Astrocyte (in vitro differentiated cells and primary cell): ENCODE measurements around the gene DIRAS1. TPM values are rescaled to one million over a fixed set of nuclear protein-coding genes. Genes with fewer than 3 reads are reported as not detected.

Source experiments
- DNase-seq: peaks from one replicate; pipeline ENCODE4 v3.0.0-alpha.2; 2010; ENCODE audit warnings: low read depth
- FAIRE-seq: peaks from 2 replicates; lab custom pipeline; 2011; peaks lifted over from hg19 to GRCh38; lab: Jason Lieb, UNC
- H2AFZ ChIP-seq: 2 replicates; pipeline ENCODE4 v1.6.0; 2012; ENCODE audit warnings: low read depth, low read length, inconsistent platforms
- H3K27ac ChIP-seq: 2 replicates; pipeline ENCODE4 v1.5.1; 2011; ENCODE audit warnings: low read depth, low read length, inconsistent platforms
- H3K27me3 ChIP-seq: 2 replicates; pipeline ENCODE4 v1.6.0; 2011; ENCODE audit warnings: low read length, inconsistent platforms; ENCODE audit not compliant: insufficient read depth
- H3K36me3 ChIP-seq: 2 replicates; pipeline ENCODE4 v1.5.1; 2011; ENCODE audit warnings: low read length, inconsistent platforms; ENCODE audit not compliant: insufficient read depth
- H3K4me1 ChIP-seq: 2 replicates; pipeline ENCODE4 v1.5.1; 2011; ENCODE audit warnings: low read length, inconsistent platforms; ENCODE audit not compliant: insufficient read depth
- H3K4me2 ChIP-seq: 2 replicates; pipeline ENCODE4 v1.6.0; 2012; ENCODE audit warnings: low read length, inconsistent platforms
- H3K4me3 ChIP-seq: 2 replicates; pipeline ENCODE4 v1.5.1; 2011; ENCODE audit warnings: low read depth, mild to moderate bottlenecking, low read length, inconsistent platforms; ENCODE audit not compliant: insufficient read depth
- H3K79me2 ChIP-seq: 2 replicates; pipeline ENCODE4 v1.6.0; 2012; ENCODE audit warnings: mild to moderate bottlenecking, low read length, inconsistent platforms; ENCODE audit not compliant: insufficient read depth
- H3K9ac ChIP-seq: 2 replicates; pipeline ENCODE4 v1.6.0; 2012; ENCODE audit warnings: mild to moderate bottlenecking, low read length, inconsistent platforms
- H3K9me3 ChIP-seq: 2 replicates; pipeline ENCODE4 v1.5.1; 2012; ENCODE audit warnings: low read depth, mild to moderate bottlenecking, low read length, inconsistent platforms; ENCODE audit not compliant: insufficient read depth
- H4K20me1 ChIP-seq: 2 replicates; pipeline ENCODE4 v1.6.0; 2012; ENCODE audit warnings: low read length, inconsistent platforms; ENCODE audit not compliant: insufficient read depth
- H3K27ac Mint-ChIP-seq: one replicate; pipeline ENCODE4 v1.8.0; 2021; ENCODE audit warnings: mild to moderate bottlenecking, mixed read lengths; ENCODE audit not compliant: unreplicated experiment
- H3K27me3 Mint-ChIP-seq: one replicate; pipeline ENCODE4 v1.8.0; 2021; ENCODE audit warnings: low read depth, mixed read lengths; ENCODE audit not compliant: unreplicated experiment
- H3K36me3 Mint-ChIP-seq: one replicate; pipeline ENCODE4 v1.8.0; 2021; ENCODE audit warnings: low read depth, mixed read lengths; ENCODE audit not compliant: unreplicated experiment
- H3K4me1 Mint-ChIP-seq: one replicate; pipeline ENCODE4 v1.8.0; 2021; ENCODE audit warnings: low read depth, mixed read lengths; ENCODE audit not compliant: unreplicated experiment
- H3K4me3 Mint-ChIP-seq: one replicate; pipeline ENCODE4 v1.8.0; 2021; ENCODE audit warnings: mild to moderate bottlenecking, moderate library complexity, mixed read lengths; ENCODE audit not compliant: unreplicated experiment
- H3K9me3 Mint-ChIP-seq: one replicate; pipeline ENCODE4 v1.8.0; 2021; ENCODE audit warnings: mild to moderate bottlenecking, mixed read lengths; ENCODE audit not compliant: unreplicated experiment
- CTCF ChIP-seq: IDR thresholded peaks from 2 replicates; pipeline ENCODE4 v1.5.1; 2011; ENCODE audit warnings: low read depth, mild to moderate bottlenecking, inconsistent platforms, low read length, moderate library complexity; ENCODE audit not compliant: insufficient read depth
- EZH2 ChIP-seq: IDR thresholded peaks from 2 replicates; pipeline ENCODE4 v1.6.1; 2012; ENCODE audit warnings: mild to moderate bottlenecking, low read length, inconsistent platforms; ENCODE audit not compliant: insufficient read depth
- total RNA-seq: library from RNA; stranded (reverse); gene quantifications from 2 replicates; pipeline ENCODE4 v1.2.1, GENCODE V29; 2021

The DIRAS1 gene
- total RNA-seq, 1 donor from 2014 or later: 5.9 TPM

- H3K4me1 Mint-ChIP-seq: peaks cover 4% of the 10 kb centered on the region
- Histone ChIP-seq H2AFZ (no peak overlapping the region), H3K4me1 (no peaks in the 10 kb centered on the region), H4K20me1 (peaks cover 56% of the 10 kb centered on the region), H3K9ac (no peak overlapping the region), H3K9me3 (no peaks in the 10 kb centered on the region), H3K4me3 (no peak overlapping the region), H3K27me3 (no peaks in the 10 kb centered on the region), H3K79me2 (peaks cover 57% of the 10 kb centered on the region), H3K27ac (no peak overlapping the region), H3K36me3 (no peaks in the 10 kb centered on the region), H3K4me2 (no peak overlapping the region)
- H3K27me3 Mint-ChIP-seq: no peaks in the 10 kb centered on the region
- H3K9me3 Mint-ChIP-seq: no peaks in the 10 kb centered on the region
- DNase-seq: no peak
- no peak for FAIRE-seq
- H3K27ac Mint-ChIP-seq: no peak overlapping the region
- no peak overlapping the region for H3K4me3 Mint-ChIP-seq
- H3K36me3 Mint-ChIP-seq: peaks cover 4% of the 10 kb centered on the region
- no peak for TF ChIP-seq EZH2
- no peak for TF ChIP-seq CTCF
Measured at GRCh38 chr19:2769218-2769617, 48.0 kb upstream of the DIRAS1 start.

GRCh38 chr19:2768365-2769132 lies 47.4 kb upstream of the DIRAS1 start:
- Histone ChIP-seq H2AFZ (no peak overlapping the region), H4K20me1 (peaks cover 52% of the 10 kb centered on the region)

More at GRCh38 chr19:2768365-2769132, 47.4 kb upstream of the DIRAS1 start:
- H3K36me3 Mint-ChIP-seq: peaks cover 2% of the 10 kb centered on the region
- Histone ChIP-seq H3K4me2 (no peak overlapping the region), H3K9me3 (no peaks in the 10 kb centered on the region), H3K27me3 (no peaks in the 10 kb centered on the region), H3K4me3 (no peak overlapping the region), H3K9ac (no peak overlapping the region), H3K36me3 (no peaks in the 10 kb centered on the region), H3K79me2 (peaks cover 50% of the 10 kb centered on the region), H3K27ac (no peak overlapping the region), H3K4me1 (no peaks in the 10 kb centered on the region)
- H3K27ac Mint-ChIP-seq: no peak overlapping the region
- no peak for FAIRE-seq
- DNase-seq: no peak
- H3K9me3 Mint-ChIP-seq: no peaks in the 10 kb centered on the region
- no peak overlapping the region for H3K4me3 Mint-ChIP-seq
- TF ChIP-seq CTCF (no peak), EZH2 (no peak)
- no peaks in the 10 kb centered on the region for H3K27me3 Mint-ChIP-seq
- H3K4me1 Mint-ChIP-seq: peaks cover 4% of the 10 kb centered on the region
